RWPE2 (cell line): ENCODE results near the gene LRRC51.

ENCODE experiments used
- ATAC-seq: fragments of 200-7000 bp; cut with Tn5 transposase; 3 replicates; pipeline ENCODE4 v1.9.1; 2021; ENCODE audit warnings: low read depth
- DNase-seq: peaks from one replicate; pipeline ENCODE4 v3.0.0-alpha.2; 2020; ENCODE audit warnings: low spot score
- H3K27ac ChIP-seq: fragments of 450-650 bp; 2 replicates; pipeline ENCODE4 v1.5.1; 2017; ENCODE audit warnings: mild to moderate bottlenecking; ENCODE audit not compliant: poor library complexity, severe bottlenecking
- H3K27me3 ChIP-seq: fragments of 250-450 bp; sonication (Bioruptor Pico); 2 replicates; pipeline ENCODE4 v1.5.1; 2021; ENCODE audit warnings: mild to moderate bottlenecking, moderate library complexity; ENCODE audit not compliant: insufficient read depth, poor library complexity, severe bottlenecking
- H3K36me3 ChIP-seq: fragments of 250-450 bp; sonication (Bioruptor Pico); 2 replicates; pipeline ENCODE4 v1.5.1; 2020; ENCODE audit warnings: low read depth, mild to moderate bottlenecking, moderate library complexity
- H3K4me1 ChIP-seq: fragments of 250-450 bp; sonication (Bioruptor Pico); 2 replicates; pipeline ENCODE4 v1.5.1; 2021; ENCODE audit warnings: mild to moderate bottlenecking, moderate library complexity; ENCODE audit not compliant: insufficient read depth, poor library complexity, severe bottlenecking
- H3K4me3 ChIP-seq: fragments of 250-450 bp; sonication (Bioruptor Pico); 2 replicates; pipeline ENCODE4 v1.5.1; 2021; ENCODE audit warnings: mild to moderate bottlenecking, moderate library complexity; ENCODE audit not compliant: severe bottlenecking
- H3K9me3 ChIP-seq: fragments of 250-450 bp; sonication (Bioruptor Pico); 2 replicates; pipeline ENCODE4 v1.5.1; 2021; ENCODE audit warnings: mild to moderate bottlenecking, moderate library complexity; ENCODE audit not compliant: severe bottlenecking
- CTCF ChIP-seq: fragments of 450-650 bp; IDR thresholded peaks from one replicate; pipeline ENCODE4 v1.5.1; 2017; ENCODE audit warnings: mild to moderate bottlenecking, moderate library complexity; ENCODE audit not compliant: poor library complexity, severe bottlenecking

The LRRC51 gene

GRCh38 chr11:72135891-72136683 is 55.4 kb downstream of the LRRC51 start:
- H3K9me3 ChIP-seq = no peaks in the 10 kb centered on the region

GRCh38 chr11:72136684-72137262 is 56.1 kb downstream of the LRRC51 start:
- Histone ChIP-seq H3K27me3 (no peaks in the 10 kb centered on the region), H3K4me1 (peaks cover 21% of the 10 kb centered on the region), H3K27ac (peak overlapping the region; percentile 11), H3K4me3 (no peak overlapping the region), H3K36me3 (peaks cover 12% of the 10 kb centered on the region; the same call in 1 of the 2 replicates), H3K9me3 (no peaks in the 10 kb centered on the region)
- ATAC-seq (no peak), DNase-seq (no peak)
- TF ChIP-seq CTCF = no peak

More at GRCh38 chr11:72135891-72136683, 55.4 kb downstream of the LRRC51 start:
- DNase-seq (no peak), ATAC-seq (no peak)
- TF ChIP-seq CTCF = no peak
- Histone ChIP-seq H3K36me3 (peaks cover 8% of the 10 kb centered on the region; the same call in 1 of the 2 replicates), H3K4me1 (peaks cover 14% of the 10 kb centered on the region), H3K4me3 (no peak overlapping the region), H3K27ac (peak overlapping the region; percentile 11), H3K27me3 (no peaks in the 10 kb centered on the region)

DNA sequence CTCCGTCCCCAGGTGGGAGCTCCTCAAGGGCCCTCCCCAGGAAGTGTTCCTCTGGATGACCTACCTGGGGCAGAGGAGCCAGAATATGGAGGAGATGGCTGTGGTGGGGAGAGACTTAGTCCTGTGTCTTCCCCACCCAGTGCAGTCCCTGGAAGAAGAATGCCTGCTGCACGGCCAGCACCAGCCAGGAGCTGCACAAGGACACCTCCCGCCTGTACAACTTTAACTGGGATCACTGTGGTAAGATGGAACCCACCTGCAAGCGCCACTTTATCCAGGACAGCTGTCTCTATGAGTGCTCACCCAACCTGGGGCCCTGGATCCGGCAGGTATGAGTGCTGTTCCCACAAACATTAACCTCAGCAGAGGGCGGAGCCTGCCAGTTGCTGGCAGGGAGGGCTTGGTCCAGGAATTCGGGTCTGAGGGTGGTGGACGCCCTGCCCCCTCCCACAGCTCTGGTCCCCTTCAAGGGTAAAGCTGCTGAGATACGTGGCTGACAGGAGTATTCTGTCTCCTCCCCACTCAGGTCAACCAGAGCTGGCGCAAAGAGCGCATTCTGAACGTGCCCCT is 58.3 kb downstream of the LRRC51 start:
- TF ChIP-seq CTCF = no peak
- Histone ChIP-seq H3K9me3 (no peaks in the 10 kb centered on the region), H3K4me3 (no peak overlapping the region), H3K36me3 (peaks cover 20% of the 10 kb centered on the region), H3K4me1 (peaks cover 32% of the 10 kb centered on the region), H3K27me3 (no peaks in the 10 kb centered on the region), H3K27ac (peak overlapping the region; percentile 99)
- DNase-seq (no peak), ATAC-seq (no peak)

- H3K4me1 ChIP-seq = peaks cover 38% of the 10 kb centered on the region
- no peak for TF ChIP-seq CTCF
- no peak overlapping the region for H3K4me3 ChIP-seq
- peak overlapping the region; percentile 99 for H3K27ac ChIP-seq
- H3K9me3 ChIP-seq = no peaks in the 10 kb centered on the region
- DNase-seq = no peak
- no peak for ATAC-seq
- H3K36me3 ChIP-seq = peaks cover 24% of the 10 kb centered on the region
- no peaks in the 10 kb centered on the region for H3K27me3 ChIP-seq
Measured at GRCh38 chr11:72139500-72139899, 58.9 kb downstream of the LRRC51 start.

GRCh38 chr11:72140661-72141060 is 60.0 kb downstream of the LRRC51 start:
- ATAC-seq = no peak
- no peak for DNase-seq
- H3K36me3 ChIP-seq = peaks cover 29% of the 10 kb centered on the region
- peaks cover 48% of the 10 kb centered on the region for H3K4me1 ChIP-seq
- TF ChIP-seq CTCF = no peak
- H3K27ac ChIP-seq = peak overlapping the region; percentile 99
- no peak overlapping the region for H3K4me3 ChIP-seq
- H3K9me3 ChIP-seq = no peaks in the 10 kb centered on the region
- no peaks in the 10 kb centered on the region for H3K27me3 ChIP-seq
